ENCODE results near the gene STX3.
"Not testable (repeated sequence)": the region's sequence is repeated elsewhere in the genome, so short reads cannot be mapped to it uniquely, and the experiment has no call there.

The STX3 gene

GRCh38 chr11:59847626-59848025, 92.5 kb downstream of the STX3 start:
- DNase-seq, result no peak

GRCh38 chr11:59848439-59848838, 93.3 kb downstream of the STX3 start:
- not testable (repeated sequence) for DNase-seq

- DNase-seq, result no peak
Measured at GRCh38 chr11:59849129-59849528, 94.0 kb downstream of the STX3 start.

- not testable (repeated sequence) for DNase-seq
Measured at GRCh38 chr11:59849551-59849950, 94.4 kb downstream of the STX3 start.

- not testable (repeated sequence) for DNase-seq
Measured at GRCh38 chr11:59851416-59851815, 96.2 kb downstream of the STX3 start.

GRCh38 chr11:59854871-59855270, 99.7 kb downstream of the STX3 start:
- no peak for DNase-seq
